HL-60/S4 treated with phorbol 12-myristate 13-acetate at 8.2 ng/mL for 4 days and 3 days (cell line): Measurements from ENCODE around the gene DNAJC7.

Experiments
- in situ Hi-C: fragments of 300-500 bp; cut with MboI; formaldehyde crosslinking; loops from 2 replicates; pipeline ENCODE4 v1.15.0; 2022; ENCODE audit warnings: low sequenced_read_pairs

The DNAJC7 gene, protein sequence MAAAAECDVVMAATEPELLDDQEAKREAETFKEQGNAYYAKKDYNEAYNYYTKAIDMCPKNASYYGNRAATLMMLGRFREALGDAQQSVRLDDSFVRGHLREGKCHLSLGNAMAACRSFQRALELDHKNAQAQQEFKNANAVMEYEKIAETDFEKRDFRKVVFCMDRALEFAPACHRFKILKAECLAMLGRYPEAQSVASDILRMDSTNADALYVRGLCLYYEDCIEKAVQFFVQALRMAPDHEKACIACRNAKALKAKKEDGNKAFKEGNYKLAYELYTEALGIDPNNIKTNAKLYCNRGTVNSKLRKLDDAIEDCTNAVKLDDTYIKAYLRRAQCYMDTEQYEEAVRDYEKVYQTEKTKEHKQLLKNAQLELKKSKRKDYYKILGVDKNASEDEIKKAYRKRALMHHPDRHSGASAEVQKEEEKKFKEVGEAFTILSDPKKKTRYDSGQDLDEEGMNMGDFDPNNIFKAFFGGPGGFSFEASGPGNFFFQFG

DNA sequence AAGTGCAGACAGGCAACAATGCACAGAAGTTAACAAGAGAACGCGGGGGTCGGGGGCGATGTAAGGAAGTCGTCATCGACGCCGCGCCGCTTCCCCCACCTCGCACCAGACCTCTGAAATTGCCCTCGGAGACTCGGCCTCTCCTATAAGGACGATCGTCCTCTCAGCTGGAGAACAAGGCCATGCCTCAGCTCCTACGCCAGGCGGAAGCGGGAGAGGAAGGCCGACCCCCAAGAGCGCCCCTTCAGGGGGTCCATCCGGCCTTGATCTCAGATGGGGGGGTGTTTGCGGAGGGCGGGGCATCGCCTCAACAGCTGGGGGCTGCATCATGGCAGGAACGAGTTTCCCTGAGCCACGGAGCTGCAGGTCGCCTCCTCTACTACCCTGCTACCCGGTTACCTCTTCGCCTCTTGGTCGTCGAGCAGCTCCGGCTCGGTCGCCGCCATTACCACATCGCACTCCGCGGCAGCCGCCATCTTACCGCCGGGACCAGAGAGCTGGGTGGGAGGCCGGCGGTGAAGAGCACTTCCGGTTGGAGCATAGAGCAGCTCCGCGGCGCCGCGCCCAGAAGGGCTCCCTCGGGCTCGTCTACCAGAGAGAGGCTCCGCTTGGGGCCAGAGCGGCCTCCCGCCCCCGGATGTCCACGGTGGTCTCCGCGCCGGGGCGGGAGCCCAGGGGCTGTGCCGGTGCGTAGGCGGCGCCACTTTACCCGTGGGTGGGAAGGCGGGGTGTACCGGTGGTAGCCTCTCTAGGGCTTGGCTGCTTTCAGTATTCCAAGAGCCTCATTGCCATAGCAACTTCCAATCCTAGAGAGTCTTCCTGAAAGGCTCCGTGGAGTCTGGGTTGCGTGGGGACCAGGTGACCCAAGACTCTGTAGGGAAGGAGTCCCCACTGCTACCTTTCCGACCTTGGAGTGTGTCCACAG, at the start of gene DNAJC7:
Gene DNAJC7 (minus strand): TSS at position 499 of the 925 bp plus-strand sequence. CDS start 23 bp downstream, at position 476.
- in situ Hi-C loops = no loop called here

DNA sequence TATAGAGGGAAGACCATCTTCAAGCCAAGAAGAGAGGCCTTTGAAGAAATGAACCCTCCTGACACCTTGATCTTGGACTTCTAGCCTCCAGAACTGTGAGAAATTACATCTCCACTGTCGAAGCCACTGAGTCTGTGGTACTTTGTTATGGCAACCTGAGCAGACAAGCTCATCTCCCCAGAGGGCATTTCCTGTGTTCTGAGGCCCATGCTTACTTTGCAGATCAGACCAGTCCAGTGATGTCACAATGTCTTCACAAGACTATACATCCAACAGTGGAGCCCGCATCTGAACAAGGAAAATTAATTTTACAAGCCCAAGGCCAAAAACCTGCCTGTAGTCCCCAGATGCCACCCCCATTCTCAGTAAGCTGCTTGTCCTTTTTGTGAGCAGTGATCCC, 48.0 kb upstream of the DNAJC7 start:
- in situ Hi-C loops = no loop called here

GRCh38 chr17:42062681-42063080, 45.4 kb upstream of the DNAJC7 start:
- in situ Hi-C loops = no loop called here

- in situ Hi-C loops = no loop called here
Observed at GRCh38 chr17:42061646-42062487, 44.6 kb upstream of the DNAJC7 start.

DNA sequence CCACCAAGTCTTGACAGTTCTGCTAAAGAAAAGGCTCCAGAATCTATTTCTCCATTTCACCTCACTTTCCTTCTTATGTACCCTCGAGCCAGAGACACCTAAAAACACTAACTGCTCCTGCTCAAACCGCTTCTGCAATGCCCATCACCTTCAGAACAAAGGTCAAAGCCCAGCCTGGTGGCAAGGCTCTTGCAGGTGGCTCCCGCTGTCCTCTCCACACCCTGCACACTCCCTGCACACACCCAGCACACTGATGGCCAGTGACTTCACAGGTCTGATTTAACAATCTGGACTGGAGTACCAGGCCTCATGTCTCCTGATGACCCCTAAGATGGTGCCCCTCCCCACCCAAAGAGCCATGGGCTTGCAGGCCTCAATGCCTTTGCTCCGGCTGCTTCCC, 43.0 kb upstream of the DNAJC7 start:
- in situ Hi-C loops = no loop called here

GRCh38 chr17:42059815-42060214, 42.6 kb upstream of the DNAJC7 start:
- in situ Hi-C loops = no loop called here

GRCh38 chr17:42058063-42058462, 40.8 kb upstream of the DNAJC7 start:
- in situ Hi-C loops = no loop called here

GRCh38 chr17:42056635-42057034, 39.4 kb upstream of the DNAJC7 start:
- in situ Hi-C loops = no loop called here

GRCh38 chr17:42055496-42055895, 38.3 kb upstream of the DNAJC7 start:
- in situ Hi-C loops = no loop called here

- in situ Hi-C loops = no loop called here
Observed at GRCh38 chr17:42055027-42055426, 37.8 kb upstream of the DNAJC7 start.

DNA sequence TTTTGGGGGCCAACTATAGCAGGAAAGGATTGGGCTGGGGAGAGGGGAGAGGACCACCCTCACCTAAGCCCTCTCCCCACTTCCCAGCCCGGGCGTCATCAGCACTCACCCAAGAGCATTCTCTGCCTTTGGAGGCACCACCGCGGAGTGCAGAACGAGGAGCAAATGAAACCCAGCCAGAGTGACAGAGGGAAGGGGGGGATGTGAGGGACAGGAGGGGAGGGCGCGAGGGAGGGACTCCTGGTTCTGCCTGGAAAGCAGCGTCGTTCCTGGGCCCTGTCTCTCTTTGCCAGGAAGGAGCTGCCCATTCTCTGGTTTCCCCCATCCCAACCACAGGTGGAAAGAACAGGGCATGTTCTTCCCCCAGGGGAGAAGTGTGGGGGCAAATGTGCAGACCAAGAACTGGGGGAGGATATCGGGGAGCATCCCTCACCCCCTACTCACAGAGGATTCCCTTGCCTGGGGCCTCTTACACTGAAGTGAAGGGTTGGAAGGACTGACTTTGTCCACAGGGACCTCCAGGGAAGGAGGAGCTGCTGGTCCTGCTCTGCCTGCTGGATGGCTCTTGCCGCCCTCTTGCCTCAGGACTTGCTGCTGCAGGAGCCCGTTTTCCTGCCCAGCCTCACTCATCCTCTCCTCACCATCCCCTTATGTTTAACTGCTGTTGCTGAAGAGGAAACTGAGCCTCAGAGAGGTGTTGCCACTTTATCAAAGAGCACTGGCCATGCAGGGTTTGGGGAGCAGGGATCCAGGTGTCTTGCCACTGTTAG, 36.7 kb upstream of the DNAJC7 start:
- in situ Hi-C loops = no loop called here

DNA sequence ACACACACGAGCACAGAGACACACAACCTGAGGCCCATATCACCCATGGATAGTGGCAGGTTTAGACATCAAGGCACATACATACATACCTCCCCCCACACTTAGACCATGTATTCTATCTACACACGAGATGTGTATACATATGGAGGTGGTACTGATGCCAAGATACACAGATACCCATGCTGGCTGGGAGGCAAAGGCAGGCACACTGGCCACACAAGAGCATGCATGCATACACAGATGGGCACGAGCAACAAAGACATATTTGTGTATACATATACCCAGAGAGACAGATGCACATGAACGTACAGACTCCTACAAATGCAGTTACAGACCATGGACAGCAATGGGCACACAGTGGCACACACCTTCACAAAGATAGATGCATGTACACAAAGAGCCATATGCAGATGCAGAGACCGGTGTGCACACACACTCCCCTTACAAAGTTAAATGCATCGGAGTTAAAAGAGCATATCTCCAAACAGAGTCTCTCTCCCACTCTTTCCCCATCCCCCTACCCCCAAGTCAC, 35.2 kb upstream of the DNAJC7 start:
- in situ Hi-C loops = no loop called here

GRCh38 chr17:42051645-42052044, 34.4 kb upstream of the DNAJC7 start:
- in situ Hi-C loops = no loop called here

DNA sequence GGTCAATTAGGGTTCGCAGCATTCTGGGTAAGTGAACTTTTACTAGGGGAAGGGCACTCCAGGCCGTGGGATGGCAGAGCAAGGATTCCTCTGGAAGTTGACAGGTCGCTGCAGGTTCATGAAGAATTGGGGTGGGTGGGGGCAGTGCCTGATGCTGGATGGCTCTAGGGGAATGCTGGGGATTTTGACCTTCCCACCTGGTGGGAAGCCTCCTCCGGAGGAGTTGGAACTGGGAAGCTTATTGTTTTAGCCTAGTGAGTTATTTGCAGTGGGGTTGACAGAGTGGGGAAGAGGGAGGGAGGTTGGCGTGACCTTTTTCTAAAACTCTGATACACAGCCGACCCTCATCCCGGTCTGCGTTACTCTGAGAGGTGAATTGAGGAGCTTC, 33.8 kb upstream of the DNAJC7 start:
- in situ Hi-C loops = no loop called here

GRCh38 chr17:42050393-42051012, 33.3 kb upstream of the DNAJC7 start, which contains the start of gene C17orf113:
Gene C17orf113 (minus strand): TSS chr17:42050601. CDS start chr17:42043376, 7,225 bp downstream.
- in situ Hi-C loops = no loop called here

- in situ Hi-C loops = no loop called here
Observed at GRCh38 chr17:42049834-42050392, 32.7 kb upstream of the DNAJC7 start.

- in situ Hi-C loops = no loop called here
Observed at GRCh38 chr17:42047343-42047742, 30.1 kb upstream of the DNAJC7 start.

GRCh38 chr17:42045719-42046118, 28.5 kb upstream of the DNAJC7 start:
- in situ Hi-C loops = no loop called here
